Measurements from ENCODE around the gene LRPAP1. TPM values are rescaled to one million over a fixed set of nuclear protein-coding genes. Genes with fewer than 3 reads are reported as not detected.

The LRPAP1 gene
- total RNA-seq, 4 donors from 2014 or later: 67.5 to 187 (median 137) TPM

DNA sequence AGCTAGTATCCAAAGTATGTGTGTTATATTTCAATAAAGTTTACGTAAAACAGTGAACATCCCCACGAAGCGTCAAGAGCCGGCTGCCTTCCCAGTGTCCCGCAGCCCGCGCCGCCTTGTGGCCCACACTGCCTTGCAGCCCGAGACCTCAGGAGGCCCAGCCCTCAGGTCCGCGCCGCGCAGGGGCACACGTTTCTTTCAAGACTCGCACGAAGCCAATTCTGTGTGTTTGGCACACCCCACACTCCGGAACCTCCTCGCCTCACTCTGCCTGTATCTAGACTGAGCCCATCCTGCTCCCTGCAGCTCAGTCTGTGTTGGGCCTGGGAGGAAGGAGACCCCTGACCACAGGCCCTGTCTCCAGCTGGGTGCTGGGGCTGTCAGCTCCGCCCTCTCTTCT is 5.8 kb downstream of the LRPAP1 start:
- no peak for TF ChIP-seq CTCF (IDR thresholded peaks at IDR 0.05; ENCODE audit: low read depth)

DNA sequence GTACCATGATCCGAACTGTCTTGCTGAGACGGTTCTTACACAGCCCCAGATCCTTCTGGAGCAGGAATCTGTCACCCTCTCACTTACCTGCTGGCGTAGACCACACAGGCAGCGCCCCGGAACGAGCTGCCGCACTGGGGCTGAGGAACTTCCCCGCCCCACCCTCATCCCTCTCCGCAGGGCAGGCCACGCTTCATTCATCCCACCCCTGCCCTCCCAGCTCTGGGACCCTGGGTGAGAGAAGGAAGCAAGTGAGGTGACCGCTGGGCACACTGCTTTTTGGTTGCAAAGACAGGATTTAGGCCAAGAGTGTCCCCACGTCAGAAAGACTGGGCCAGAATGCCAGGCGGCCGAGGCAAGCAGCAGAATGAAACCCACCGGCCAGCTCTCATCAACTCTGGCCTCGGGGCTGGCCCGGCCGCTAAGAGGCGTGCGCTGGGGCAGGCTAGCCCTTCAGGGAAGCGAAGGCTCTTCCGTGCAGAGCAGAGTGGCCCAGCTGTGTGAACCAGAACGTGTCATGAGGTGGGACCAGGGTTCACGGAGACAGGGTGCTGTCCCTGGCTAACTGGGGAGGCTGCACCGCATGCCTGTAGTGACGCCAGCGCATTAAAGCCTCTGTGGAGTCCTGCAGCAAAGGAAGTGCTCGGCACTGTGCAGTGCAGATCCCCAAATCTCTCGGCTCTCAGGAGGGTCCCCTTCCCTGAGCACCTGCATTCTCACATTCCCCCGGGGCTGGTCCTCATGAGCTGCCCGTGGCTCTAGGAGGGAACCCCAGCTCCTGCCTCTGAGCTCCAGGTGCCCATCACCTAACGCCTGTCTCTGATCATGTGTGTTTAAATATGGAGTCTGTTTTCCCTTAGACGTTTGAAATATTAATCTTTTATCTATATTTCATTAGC is 6.4 kb downstream of the LRPAP1 start:
- TF ChIP-seq CTCF (IDR thresholded peaks at IDR 0.05; ENCODE audit: low read depth): no peak

GRCh38 chr4:3524920-3525319 is 7.3 kb downstream of the LRPAP1 start:
- TF ChIP-seq CTCF (IDR thresholded peaks at IDR 0.05; ENCODE audit: low read depth): no peak

DNA sequence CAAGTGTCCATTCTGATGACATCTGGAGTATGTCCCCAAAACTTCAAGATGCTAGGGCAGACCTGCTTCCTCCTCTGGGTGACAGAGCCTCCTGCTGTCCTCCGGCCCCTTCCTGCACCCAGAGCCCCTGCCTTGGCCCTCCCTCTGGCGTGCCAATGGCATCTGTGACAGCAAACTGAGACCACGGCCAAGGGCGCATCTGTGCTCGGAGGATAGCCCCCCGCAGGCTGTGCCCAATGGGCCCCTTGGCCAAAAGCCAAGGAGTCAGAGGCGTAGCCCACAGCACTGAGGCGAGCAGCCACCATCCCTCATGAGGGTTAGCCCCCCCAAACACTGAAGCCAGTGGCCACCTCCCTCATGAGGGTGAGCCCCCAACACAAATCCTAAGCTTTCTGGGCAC is 7.9 kb downstream of the LRPAP1 start:
- TF ChIP-seq CTCF (IDR thresholded peaks at IDR 0.05; ENCODE audit: low read depth): no peak

GRCh38 chr4:3523628-3524221 is 8.5 kb downstream of the LRPAP1 start:
- TF ChIP-seq CTCF (IDR thresholded peaks at IDR 0.05; ENCODE audit: low read depth): no peak

DNA sequence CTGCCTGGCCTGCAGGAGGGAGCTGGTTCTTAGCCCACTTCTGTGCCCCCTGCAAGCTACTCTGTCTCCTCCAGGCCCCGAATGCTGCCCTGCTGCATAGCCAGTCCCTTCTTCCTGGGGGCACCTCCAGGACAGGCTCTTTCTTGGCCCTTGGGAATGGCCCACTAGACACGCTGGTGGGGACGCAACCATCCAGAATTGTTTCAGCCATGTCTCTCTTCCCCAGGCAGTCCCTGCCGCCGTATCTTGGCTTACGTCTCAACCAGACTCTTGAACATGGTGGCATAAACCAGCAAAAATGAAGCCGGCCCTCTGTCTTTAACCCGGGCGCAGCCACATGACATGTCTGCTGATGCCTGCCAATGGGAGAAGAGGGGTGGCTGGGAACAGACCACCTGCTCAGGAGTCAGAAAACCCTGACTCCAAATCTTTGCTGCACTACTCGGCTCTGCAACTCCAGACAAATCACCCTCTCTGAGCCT is 9.0 kb downstream of the LRPAP1 start:
- TF ChIP-seq CTCF (IDR thresholded peaks at IDR 0.05; ENCODE audit: low read depth): no peak

- TF ChIP-seq CTCF (IDR thresholded peaks at IDR 0.05; ENCODE audit: low read depth): no peak
Measured at GRCh38 chr4:3522651-3523050, 9.6 kb downstream of the LRPAP1 start.

All from subcutaneous adipose tissue (tissue), 4 donors.